GM21825 (cell line): ENCODE results near the gene PGAP6.
A peak's percentile ranks its signal among the peaks of the same experiment; 100 is the strongest.
"Not testable (repeated sequence)": the region's sequence is repeated elsewhere in the genome, so short reads cannot be mapped to it uniquely, and the experiment has no call there.

Experiments
- ATAC-seq: cut with Tn5 transposase; IDR thresholded peaks from one replicate; pipeline ENCODE4 v1.9.1; 2021; ENCODE audit warnings: mild to moderate bottlenecking, moderate library complexity; ENCODE audit not compliant: unreplicated experiment

Gene PGAP6

GRCh38 chr16:379961-380761, 1.6 kb downstream of the PGAP6 start:
- ATAC-seq, result no peak

GRCh38 chr16:379183-379960, 2.4 kb downstream of the PGAP6 start:
- ATAC-seq, result no peak

- no peak for ATAC-seq
Measured at GRCh38 chr16:378821-379182, 3.0 kb downstream of the PGAP6 start.

DNA sequence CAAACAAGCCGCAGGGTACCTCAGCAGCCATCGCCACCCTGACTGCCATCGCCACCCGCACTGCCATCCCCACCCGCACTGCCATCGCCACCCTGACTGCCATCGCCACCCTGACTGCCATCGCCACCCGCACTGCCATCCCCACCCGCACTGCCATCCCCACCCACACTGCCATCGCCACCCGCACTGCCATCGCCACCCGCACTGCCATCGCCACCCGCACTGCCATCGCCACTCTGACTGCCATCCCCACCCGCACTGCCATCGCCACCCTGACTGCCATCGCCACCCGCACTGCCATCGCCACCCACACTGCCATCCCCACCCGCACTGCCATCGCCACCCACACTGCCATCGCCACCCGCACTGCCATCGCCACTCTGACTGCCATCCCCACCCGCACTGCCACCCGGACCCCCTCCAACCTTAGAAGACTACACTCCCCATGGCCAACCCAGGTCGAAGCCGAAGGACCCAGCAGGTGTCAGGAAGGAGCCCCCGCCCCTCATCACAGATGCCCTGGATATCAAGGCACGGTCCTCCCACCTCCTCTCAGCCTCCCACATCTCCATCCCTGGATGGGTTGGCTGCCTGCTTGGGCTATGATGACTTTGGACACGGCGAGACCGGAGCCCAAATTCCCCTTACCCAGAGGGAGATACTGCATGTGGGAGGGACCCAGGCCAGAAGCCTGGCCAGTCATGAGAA, 3.5 kb downstream of the PGAP6 start:
- not testable (repeated sequence) for ATAC-seq

GRCh38 chr16:377419-377951, 4.3 kb downstream of the PGAP6 start:
- no peak for ATAC-seq

DNA sequence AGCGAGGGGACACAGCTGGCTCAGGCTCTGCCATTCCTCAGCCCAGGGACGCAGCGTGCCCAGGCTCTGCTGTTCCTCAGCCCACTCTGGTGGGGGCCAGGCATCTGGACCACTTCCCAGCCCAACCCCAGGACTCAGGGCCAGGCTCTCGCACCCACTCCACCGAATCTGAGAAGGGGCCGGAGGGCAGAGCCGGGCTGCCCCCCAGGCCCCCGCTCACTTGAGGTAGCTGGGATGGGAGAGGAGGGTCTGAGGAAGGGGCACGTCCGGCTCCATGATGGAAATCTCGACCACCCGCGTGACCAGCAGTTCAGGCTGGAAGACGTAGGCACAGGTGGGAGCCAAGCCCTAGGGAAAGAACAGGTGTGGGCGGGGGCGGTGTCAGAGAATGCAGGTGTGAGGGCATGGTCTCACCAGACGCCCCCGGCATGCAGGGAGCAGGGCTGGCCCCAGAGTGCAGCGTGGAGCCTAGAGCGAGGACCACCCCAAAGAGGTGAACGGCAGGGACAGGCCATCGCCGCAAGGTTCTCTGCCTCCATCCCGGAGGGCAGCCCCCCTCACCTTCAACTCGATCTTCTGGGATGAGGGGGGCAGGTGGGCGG, 4.9 kb downstream of the PGAP6 start:
- no peak for ATAC-seq

DNA sequence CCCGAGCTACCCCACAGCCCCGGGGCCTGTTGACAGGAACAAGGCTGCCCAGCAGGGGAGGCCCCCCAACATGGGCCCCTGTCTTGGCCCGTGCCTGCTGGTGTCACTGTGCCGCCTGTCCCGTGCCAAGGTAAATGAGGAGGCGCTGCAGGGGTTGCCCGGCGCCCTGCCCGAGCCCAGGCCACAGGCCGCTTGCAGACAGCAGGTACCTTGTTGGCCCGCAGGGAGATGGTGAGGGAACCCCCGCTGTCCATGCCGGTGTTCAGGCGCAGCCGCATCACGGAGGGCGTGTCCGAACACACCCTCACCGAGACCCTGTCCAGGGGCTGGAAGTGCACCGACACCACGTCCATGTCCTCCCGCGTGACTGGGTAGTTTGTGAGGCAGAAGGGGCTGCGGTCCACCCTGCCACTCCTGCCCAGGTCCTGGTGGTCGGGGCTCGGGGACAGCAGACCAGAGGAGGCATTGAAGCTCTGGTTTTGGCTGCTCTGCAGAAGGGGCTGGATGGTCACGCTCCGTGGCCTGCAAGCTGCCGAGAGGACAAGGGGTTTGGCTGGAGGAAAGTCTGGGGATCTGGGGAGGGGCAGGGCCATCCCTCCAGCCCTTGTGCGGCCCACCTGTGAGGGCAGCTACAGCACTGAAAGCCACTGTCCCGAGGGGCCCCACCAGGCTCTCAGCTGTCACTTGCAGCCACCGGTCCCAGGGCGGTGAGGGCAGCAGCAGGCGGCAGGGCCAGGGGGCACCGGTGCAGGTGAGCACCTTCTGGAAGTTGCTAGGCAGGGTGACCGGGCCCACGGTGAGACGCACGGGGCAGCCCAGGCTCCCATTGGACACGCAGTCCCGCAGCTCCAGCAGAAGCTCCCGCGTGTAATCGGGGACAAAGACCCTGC, 5.6 kb downstream of the PGAP6 start:
- no peak for ATAC-seq

- no peak for ATAC-seq
Measured at GRCh38 chr16:375212-375611, 6.6 kb downstream of the PGAP6 start.

GRCh38 chr16:374616-374926, 7.2 kb downstream of the PGAP6 start:
- no peak for ATAC-seq

- ATAC-seq, result no peak
Measured at GRCh38 chr16:373848-374615, 7.7 kb downstream of the PGAP6 start.

GRCh38 chr16:373020-373598, 8.7 kb downstream of the PGAP6 start:
- ATAC-seq, result no peak

GRCh38 chr16:372302-372983, 9.3 kb downstream of the PGAP6 start:
- ATAC-seq, result no peak

GRCh38 chr16:371515-372301, 10.1 kb downstream of the PGAP6 start:
- ATAC-seq, result no peak

DNA sequence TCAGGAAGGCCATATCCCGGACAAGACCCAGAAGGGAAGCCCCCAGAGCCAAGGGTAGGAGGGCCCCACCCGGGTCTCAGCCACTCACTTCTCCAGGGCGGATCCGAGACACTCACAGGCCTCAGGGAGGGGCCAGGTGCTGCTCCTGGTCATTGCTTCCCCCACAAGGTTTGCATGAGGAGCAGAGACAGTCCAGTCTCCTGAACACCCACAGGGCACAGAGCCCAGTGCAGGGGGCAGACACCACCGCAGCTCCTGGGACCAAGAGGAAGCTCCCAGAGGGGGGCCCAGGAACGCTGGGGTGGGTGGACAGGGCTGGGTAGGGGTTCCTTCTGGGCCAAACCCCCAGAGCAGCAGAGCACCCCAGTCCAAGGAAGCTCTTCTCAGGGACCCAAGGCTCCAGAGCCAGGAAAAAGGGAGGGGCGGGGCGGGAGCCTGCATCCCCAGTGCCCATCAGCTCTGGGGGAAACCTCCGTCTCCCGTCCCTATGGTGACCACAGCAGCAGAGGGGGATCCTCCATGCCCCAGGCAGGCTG, 10.7 kb downstream of the PGAP6 start:
- no peak for ATAC-seq

DNA sequence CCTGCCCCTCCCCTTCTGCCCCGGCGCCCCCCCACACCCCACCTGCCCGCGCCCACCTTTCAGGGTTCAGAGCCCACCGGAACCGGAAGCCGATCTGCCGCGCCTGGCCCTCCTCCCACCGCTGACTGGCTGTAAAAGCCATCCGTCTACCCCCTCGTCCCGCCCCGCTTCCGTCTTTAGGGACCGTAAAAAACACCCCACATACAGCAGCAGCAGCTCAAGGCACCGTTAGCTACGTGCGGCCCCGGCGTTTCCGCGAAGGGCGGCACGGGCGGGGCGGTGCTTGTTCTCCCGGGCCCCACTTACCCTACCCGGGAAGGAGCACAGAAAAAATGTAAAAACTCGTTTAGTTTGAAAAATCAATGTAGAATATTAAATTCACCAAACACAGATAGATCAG, 11.3 kb downstream of the PGAP6 start, which contains the start of gene MRPL28:
TSS of gene MRPL28 (minus strand) at position 96 of the 400 bp plus-strand sequence. CDS start 320 bp downstream, outside the sequence.
- ATAC-seq, result peak; percentile 57

GRCh38 chr16:369866-370436, 11.8 kb downstream of the PGAP6 start:
- ATAC-seq, result no peak

GRCh38 chr16:369275-369865, 12.4 kb downstream of the PGAP6 start:
- no peak for ATAC-seq
